ENCODE measurements around the gene BDH1. TPM values are rescaled to one million over a fixed set of nuclear protein-coding genes. Genes with fewer than 3 reads are reported as not detected.
A peak's percentile ranks its signal among the peaks of the same experiment; 100 is the strongest.
"Not testable (repeated sequence)": the region's sequence is repeated elsewhere in the genome, so short reads cannot be mapped to it uniquely, and the experiment has no call there.

The BDH1 gene, protein sequence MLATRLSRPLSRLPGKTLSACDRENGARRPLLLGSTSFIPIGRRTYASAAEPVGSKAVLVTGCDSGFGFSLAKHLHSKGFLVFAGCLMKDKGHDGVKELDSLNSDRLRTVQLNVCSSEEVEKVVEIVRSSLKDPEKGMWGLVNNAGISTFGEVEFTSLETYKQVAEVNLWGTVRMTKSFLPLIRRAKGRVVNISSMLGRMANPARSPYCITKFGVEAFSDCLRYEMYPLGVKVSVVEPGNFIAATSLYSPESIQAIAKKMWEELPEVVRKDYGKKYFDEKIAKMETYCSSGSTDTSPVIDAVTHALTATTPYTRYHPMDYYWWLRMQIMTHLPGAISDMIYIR
- total RNA-seq = 10 to 100 TPM; 44.4 to 60.6 (median 52.2) TPM

DNA sequence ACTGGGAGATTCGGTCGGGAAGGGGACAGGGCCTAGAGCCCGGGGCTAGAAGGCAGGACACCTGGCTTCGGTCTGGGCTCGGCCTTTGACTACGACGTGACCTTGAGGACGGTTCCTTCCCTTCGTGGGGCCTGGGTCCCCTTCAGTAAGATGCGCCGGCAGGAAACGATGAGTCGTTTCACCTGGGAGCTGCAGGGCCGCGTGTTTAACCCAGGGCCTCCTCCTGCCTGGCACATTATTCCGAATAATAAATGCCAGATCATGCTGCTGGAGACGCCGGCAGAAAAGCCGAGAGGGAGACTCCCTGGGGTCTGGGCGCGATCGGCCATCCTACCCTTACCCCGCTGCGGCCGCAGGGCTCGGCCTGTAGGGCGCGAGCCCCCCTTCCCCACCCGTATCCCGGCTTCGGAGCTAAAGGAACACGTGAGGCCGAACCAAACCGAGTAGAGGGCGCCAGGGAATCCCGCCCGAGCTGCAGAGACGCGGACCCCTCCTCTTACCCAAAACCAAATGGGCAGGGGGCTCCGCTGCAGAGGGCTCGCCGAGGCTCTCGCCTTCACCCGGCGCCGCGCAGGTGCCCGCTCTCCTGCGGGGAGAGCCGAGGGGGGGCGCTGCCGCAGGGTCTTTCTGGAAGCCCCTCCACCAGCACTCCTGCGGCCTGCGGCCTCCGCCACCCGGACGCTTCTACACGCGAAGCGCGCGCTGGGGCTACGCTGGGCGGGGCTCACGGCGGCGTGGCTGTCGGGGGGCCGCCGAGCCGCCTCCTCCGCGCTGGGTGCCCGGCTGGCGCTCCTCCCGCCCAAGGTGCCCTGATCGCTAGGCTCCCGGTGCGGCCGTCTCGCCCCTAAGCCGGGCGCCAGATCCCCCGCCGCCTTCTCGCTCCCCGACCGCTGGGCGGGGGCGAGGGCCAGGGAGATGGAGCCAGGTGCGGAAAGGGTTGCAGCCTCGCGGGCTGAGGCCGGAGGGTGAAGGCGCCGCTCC, at the start of gene BDH1:
TSS of gene BDH1 (minus strand) at position 688 of the 981 bp plus-strand sequence. CDS start 9,525 bp downstream, outside the sequence.
- no peak for DNase-seq
- Histone ChIP-seq H3K27ac (peak within 1 kb of the TSS; percentile 92 to 98 (median 95)), H3K36me3 (no peaks in the 10 kb centered on the region), H3K9me3 (no peaks in the 10 kb centered on the region), H3K27me3 (peaks cover 0 to 42% (median 0%) of the 10 kb centered on the region in 4 donors), H3K4me1 (peaks cover under 1 to 30% (median 6%) of the 10 kb centered on the region in 3 donors), H3K4me3 (peak within 1 kb of the TSS; percentile 59 to 93 (median 79))
- 0 to 7% methylated on average over 3 to 20 of the region's 96 CpGs for WGBS, 2 donors
- intact Hi-C loops (cut with DNase I) = no loop called here
- TF ChIP-seq, protein P1, sequence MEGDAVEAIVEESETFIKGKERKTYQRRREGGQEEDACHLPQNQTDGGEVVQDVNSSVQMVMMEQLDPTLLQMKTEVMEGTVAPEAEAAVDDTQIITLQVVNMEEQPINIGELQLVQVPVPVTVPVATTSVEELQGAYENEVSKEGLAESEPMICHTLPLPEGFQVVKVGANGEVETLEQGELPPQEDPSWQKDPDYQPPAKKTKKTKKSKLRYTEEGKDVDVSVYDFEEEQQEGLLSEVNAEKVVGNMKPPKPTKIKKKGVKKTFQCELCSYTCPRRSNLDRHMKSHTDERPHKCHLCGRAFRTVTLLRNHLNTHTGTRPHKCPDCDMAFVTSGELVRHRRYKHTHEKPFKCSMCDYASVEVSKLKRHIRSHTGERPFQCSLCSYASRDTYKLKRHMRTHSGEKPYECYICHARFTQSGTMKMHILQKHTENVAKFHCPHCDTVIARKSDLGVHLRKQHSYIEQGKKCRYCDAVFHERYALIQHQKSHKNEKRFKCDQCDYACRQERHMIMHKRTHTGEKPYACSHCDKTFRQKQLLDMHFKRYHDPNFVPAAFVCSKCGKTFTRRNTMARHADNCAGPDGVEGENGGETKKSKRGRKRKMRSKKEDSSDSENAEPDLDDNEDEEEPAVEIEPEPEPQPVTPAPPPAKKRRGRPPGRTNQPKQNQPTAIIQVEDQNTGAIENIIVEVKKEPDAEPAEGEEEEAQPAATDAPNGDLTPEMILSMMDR (IDR thresholded peaks at IDR 0.05) = no peak
- peak in 1 of 4 donors; percentile 27 for TF ChIP-seq POLR2A (IDR thresholded peaks at IDR 0.05)

GRCh38 chr3:197603317-197603933, 47.7 kb upstream of the BDH1 start:
- intact Hi-C loops (cut with DNase I) = no loop called here
- Histone ChIP-seq H3K27ac (no peak overlapping the region), H3K4me1 (peaks cover 9 to 24% (median 16%) of the 10 kb centered on the region in 3 donors), H3K36me3 (peaks cover 0 to 54% (median 11%) of the 10 kb centered on the region in 3 donors), H3K27me3 (no peaks in the 10 kb centered on the region), H3K4me3 (no peak overlapping the region), H3K9me3 (no peaks in the 10 kb centered on the region)
- no peak for DNase-seq
- WGBS, 2 donors = 92% methylated on average over 12 to 15 of the region's 15 CpGs
- no peak for TF ChIP-seq POLR2A (IDR thresholded peaks at IDR 0.05)
- TF ChIP-seq, protein P1 (IDR thresholded peaks at IDR 0.05) = no peak

DNA sequence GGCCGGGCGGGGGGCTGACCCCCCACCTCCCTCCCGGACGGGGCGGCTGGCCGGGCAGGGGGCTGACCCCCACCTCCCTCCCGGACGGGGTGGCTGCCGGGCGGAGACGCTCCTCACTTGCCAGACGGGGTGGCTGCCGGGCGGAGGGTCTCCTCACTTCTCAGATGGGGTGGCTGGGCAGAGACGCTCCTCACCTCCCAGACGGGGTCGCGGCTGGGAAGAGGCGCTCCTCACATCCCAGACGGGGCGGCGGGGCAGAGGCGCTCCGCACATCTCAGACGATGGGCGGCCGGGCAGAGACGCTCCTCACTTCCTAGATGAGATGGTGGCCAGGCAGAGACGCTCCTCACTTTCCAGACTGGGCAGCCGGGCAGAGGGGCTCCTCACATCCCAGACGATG, 46.6 kb upstream of the BDH1 start:
- H3K9me3 ChIP-seq; H3K27ac ChIP-seq; H3K27me3 ChIP-seq; intact Hi-C loops (cut with DNase I); DNase-seq; H3K4me3 ChIP-seq: not testable (repeated sequence)
- Histone ChIP-seq H3K36me3 (peaks cover 0 to 44% (median 3%) of the 10 kb centered on the region in 3 donors), H3K4me1 (peaks cover 9 to 26% (median 16%) of the 10 kb centered on the region in 3 donors)
- no CpG with 5 or more reads among the region's 31 CpGs for WGBS, 2 donors

DNA sequence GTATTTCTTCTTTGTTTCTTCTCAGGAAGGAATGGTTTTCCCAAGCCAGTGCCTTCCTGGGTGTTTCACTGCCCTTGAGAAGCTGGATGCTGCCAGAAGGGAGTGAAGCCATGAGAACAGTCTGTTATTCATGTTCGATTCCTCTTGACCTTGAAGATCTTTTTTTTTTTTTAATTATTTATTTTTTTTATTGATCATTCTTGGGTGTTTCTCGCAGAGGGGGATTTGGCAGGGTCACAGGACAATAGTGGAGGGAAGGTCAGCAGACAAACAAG, 45.7 kb upstream of the BDH1 start:
- H3K27ac ChIP-seq; H3K4me3 ChIP-seq; H3K9me3 ChIP-seq; intact Hi-C loops (cut with DNase I); DNase-seq; H3K27me3 ChIP-seq: not testable (repeated sequence)
- Histone ChIP-seq H3K36me3 (peaks cover 0 to 35% (median 0%) of the 10 kb centered on the region in 3 donors), H3K4me1 (peaks cover 9 to 26% (median 16%) of the 10 kb centered on the region in 3 donors)
- WGBS, 2 donors = 67 to 75% methylated on average over 1 of the region's 2 CpGs

DNA sequence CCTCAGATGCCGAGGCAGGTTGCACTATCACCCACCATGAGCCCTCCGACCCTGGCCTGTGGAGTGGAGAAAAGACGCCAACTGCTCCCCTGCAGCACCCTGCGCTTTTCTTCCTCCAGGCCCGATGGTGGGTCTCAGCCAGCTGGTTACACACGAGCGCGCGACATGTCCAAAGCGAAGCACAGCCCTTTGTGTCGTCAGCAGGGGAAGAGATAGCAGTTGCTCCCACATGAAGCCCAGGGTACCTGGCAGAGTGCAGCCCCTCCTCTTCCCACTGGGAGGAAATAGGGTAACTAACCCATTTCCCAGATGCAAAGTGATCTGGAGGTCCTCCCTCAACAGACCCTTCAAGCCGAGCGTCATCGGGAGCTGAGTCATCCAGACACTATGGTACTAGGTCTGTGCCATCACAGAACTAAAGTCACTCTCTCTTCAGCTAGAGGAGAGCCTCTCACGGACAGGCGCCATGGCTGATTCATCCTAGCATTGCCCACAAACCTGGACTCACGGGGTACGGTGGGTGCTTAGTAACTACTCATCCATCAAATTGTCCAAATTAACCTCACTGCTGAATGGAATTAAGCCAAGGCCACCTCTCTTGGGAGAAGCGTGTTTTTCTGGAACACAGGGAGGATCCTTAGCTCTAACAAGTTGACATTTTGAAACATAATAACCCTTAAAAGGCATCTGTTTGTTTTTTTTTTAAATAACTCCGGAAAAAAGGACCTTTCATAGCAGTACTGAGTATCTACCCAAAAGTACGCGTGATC, 45.2 kb upstream of the BDH1 start:
- DNase-seq = no peak
- WGBS, 2 donors = 79 to 85% methylated on average over 17 to 18 of the region's 22 CpGs

More for the DNA sequence above, 45.2 kb upstream of the BDH1 start:
- H3K27ac ChIP-seq = no peak overlapping the region
- TF ChIP-seq, protein P1 (IDR thresholded peaks at IDR 0.05) = no peak
- TF ChIP-seq POLR2A (IDR thresholded peaks at IDR 0.05) = no peak
- H3K36me3 ChIP-seq = peaks cover 0 to 30% (median 0%) of the 10 kb centered on the region in 3 donors
- H3K4me1 ChIP-seq = peaks cover 9 to 26% (median 16%) of the 10 kb centered on the region in 3 donors
- intact Hi-C loops (cut with DNase I) = no loop called here
- no peaks in the 10 kb centered on the region for H3K9me3 ChIP-seq
- no peak overlapping the region for H3K4me3 ChIP-seq
- no peaks in the 10 kb centered on the region for H3K27me3 ChIP-seq

Measured in esophagus squamous epithelium (tissue), 5 donors.